ENCODE measurements around the gene DIDO1. TPM values are rescaled to one million over a fixed set of nuclear protein-coding genes. Genes with fewer than 3 reads are reported as not detected.

The DIDO1 gene
- total and polyA plus RNA-seq, 9 of the 15 experiments (the other 6 are each of a cell fraction or from before 2014, with no cell fraction given): 4.4 to 46.8 (median 31.2) TPM

DNA sequence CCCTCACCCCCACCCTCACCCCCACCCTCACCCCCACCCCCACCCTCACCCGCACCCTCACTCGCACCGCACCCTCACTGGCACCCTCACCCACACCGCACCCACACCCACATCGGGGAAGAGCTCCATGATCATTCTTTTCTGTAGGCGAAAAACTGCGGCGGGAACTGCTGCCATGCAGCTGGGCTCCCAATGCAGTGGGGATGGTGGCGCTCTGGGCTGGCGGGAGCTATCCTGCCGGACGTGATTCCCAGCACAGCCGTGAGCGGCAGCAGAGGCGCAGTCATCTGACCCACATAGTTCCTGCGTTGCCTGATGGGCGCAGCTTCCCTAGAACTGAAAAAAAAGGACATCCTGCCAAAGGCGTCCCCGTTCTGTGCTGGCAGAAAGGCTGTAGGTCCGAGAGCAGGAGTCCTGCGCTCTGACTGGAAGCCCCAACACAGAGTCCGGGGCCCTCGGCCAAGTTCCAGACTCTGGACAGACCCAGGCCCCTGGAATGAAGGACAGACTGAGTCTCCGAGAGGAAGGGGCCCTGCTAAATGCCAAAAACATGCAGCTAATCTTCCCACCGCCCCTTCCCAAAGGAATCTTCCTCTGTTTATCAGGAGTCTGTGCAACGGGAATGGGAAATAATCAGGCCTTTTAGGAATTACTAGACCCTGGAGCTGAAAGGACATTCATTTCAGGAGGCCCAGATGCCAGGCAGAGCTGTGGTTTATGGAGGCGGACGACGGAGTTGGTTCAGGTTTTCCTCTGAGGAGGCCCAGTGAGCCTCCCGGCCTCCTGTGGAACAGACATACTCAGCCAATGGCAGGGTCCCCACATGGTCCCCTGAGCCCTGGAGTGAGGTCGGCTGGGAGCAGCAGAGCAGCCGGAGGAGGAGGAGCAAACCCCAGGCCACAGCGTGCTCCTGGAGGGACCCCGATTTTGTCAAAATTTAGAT is 50.6 kb downstream of the DIDO1 start (continued):
- TF ChIP-seq PBX2 (CRISPR knock-in tag; IDR thresholded peaks at IDR 0.05; ENCODE audit: low read depth) (no peak), PBX2 (tag; conservative IDR thresholded peaks at IDR 0.05; ENCODE audit: low read depth) (no peak), ZFPM2 (CRISPR knock-in tag; IDR thresholded peaks at IDR 0.05) (no peak), ZNF445 (CRISPR knock-in tag; IDR thresholded peaks at IDR 0.05; ENCODE audit: low read depth) (no peak), HNRNPL (IDR thresholded peaks at IDR 0.05; ENCODE audit: low read depth, low read length) (peak; percentile 75), ETV1 (tag; conservative IDR thresholded peaks at IDR 0.05; ENCODE audit: low read depth) (peak; percentile 78), TRIM24 (IDR thresholded peaks at IDR 0.05) (0 out of 4 replicates have a peak, but pooled peaks have one; percentile 14 to 31), ZC3H11A (IDR thresholded peaks at IDR 0.05; ENCODE audit: low read depth, low read length) (no peak), RBBP5 (IDR thresholded peaks at IDR 0.05; ENCODE audit: borderline replicate concordance, insufficient read depth, low read length, poor library complexity, severe bottlenecking) (peak; percentile 6), BHLHE40 (IDR thresholded peaks at IDR 0.05; ENCODE audit: low read length) (peak; percentile 53; the same call in 1 of the 2 replicates), PKNOX1 (IDR thresholded peaks at IDR 0.05) (peak; percentile 70), E2F6 (IDR thresholded peaks at IDR 0.05; ENCODE audit: borderline replicate concordance in 1 of 2, extremely low read depth in 1 of 2, insufficient read depth in 1 of 2, insufficient read length in 1 of 2, low read depth in 1 of 2, low read length in 1 of 2, poor library complexity in 1 of 2, severe bottlenecking in 1 of 2) (peak; percentile 70 to 71), FOXJ3 (CRISPR knock-in tag; IDR thresholded peaks at IDR 0.05) (no peak), ZNF717 (CRISPR knock-in tag; IDR thresholded peaks at IDR 0.05) (no peak), CBX3 (IDR thresholded peaks at IDR 0.05; ENCODE audit: borderline replicate concordance in 1 of 2, low read length in 2 of 2) (peak in 1 of 2 experiments; percentile 66; a peak in 1 of 3 replicates)
- TF ChIP-seq, protein P1, sequence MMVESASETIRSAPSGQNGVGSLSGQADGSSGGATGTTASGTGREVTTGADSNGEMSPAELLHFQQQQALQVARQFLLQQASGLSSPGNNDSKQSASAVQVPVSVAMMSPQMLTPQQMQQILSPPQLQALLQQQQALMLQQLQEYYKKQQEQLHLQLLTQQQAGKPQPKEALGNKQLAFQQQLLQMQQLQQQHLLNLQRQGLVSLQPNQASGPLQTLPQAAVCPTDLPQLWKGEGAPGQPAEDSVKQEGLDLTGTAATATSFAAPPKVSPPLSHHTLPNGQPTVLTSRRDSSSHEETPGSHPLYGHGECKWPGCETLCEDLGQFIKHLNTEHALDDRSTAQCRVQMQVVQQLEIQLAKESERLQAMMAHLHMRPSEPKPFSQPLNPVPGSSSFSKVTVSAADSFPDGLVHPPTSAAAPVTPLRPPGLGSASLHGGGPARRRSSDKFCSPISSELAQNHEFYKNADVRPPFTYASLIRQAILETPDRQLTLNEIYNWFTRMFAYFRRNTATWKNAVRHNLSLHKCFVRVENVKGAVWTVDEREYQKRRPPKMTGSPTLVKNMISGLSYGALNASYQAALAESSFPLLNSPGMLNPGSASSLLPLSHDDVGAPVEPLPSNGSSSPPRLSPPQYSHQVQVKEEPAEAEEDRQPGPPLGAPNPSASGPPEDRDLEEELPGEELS (CRISPR knock-in tag; IDR thresholded peaks at IDR 0.05; ENCODE audit: borderline replicate concordance): no peak
- TF ChIP-seq, protein P2, sequence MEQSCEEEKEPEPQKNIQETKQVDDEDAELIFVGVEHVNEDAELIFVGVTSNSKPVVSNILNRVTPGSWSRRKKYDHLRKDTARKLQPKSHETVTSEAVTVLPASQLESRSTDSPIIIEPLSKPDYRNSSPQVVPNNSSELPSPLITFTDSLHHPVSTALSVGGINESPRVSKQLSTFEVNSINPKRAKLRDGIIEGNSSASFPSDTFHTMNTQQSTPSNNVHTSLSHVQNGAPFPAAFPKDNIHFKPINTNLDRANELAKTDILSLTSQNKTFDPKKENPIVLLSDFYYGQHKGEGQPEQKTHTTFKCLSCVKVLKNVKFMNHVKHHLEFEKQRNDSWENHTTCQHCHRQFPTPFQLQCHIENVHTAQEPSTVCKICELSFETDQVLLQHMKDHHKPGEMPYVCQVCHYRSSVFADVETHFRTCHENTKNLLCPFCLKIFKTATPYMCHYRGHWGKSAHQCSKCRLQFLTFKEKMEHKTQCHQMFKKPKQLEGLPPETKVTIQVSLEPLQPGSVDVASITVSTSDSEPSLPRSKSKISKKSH (CRISPR knock-in tag; IDR thresholded peaks at IDR 0.05): no peak

Measured in K562 (cell line).